HCT116 (cell line): ENCODE data around the gene KIN. TPM values are rescaled to one million over a fixed set of nuclear protein-coding genes. Genes with fewer than 3 reads are reported as not detected.

Experiments
- ATAC-seq: fragments of 200-7000 bp; cut with Tn5 transposase; 2 replicates; pipeline ENCODE4 v1.9.1; 2020; ENCODE audit warnings: mild to moderate bottlenecking, moderate library complexity
- BruUV-seq: library from RNA; stranded (reverse); fragments of 400-500 nt; replicated peaks from 2 replicates; lab custom pipeline; 2021; lab: Mats Ljungman, UMichigan
- CTCF ChIA-PET: fragments of 300-600 bp; sonication (Branson Sonifier 250); formaldehyde crosslinking; loops from one replicate; lab custom pipeline; 2021; ENCODE audit warnings: antibody characterized with exemption; lab: Charles Lee
- POLR2A ChIA-PET: fragments of 300-600, 350-600 bp; sonication (Branson Sonifier 250); formaldehyde crosslinking; loops from one replicate; lab custom pipeline; 2021; ENCODE audit warnings: antibody characterized with exemption; lab: Charles Lee
- RAD21 ChIA-PET, 2 experiments: fragments of 300-600 bp; sonication (Branson Sonifier 250); formaldehyde crosslinking; loops; one replicate each; lab custom pipeline; 2023; ENCODE audit warnings: low total read pairs in 2 of 2; ENCODE audit not compliant: uncharacterized antibody in 2 of 2, unreplicated experiment in 2 of 2, low non-redundant PET in 1 of 2; lab: Charles Lee
- DNase-seq: peaks from one replicate; pipeline ENCODE4 v3.0.0-alpha.2; 2010; ENCODE audit warnings: low read depth, low spot score
- H2AFZ ChIP-seq: fragments of 200-600 bp; shearing (Covaris generic), sonication (generic); 2 replicates; pipeline ENCODE4 v1.6.1; 2017; ENCODE audit warnings: low read depth, mixed run types, mixed read lengths, antibody characterized with exemption, low read length; ENCODE audit not compliant: poor library complexity, severe bottlenecking
- H3K27ac ChIP-seq: 2 replicates; pipeline ENCODE4 v1.5.1; 2012; ENCODE audit warnings: low read depth, low read length
- H3K27me3 ChIP-seq: fragments of 200-600 bp; sonication (generic); 2 replicates; pipeline ENCODE4 v1.6.1; 2016; ENCODE audit warnings: mixed run types, low read length, mixed read lengths; ENCODE audit not compliant: insufficient read depth
- H3K36me3 ChIP-seq, 2 experiments: fragments of 200-500 bp in 1 of 2; fragments of 200-600 bp in 1 of 2; sonication (Bioruptor generic) in 1 of 2; sonication (generic) in 1 of 2; 2 replicates each; pipeline versions ENCODE4 v1.5.1 to v1.6.1; 2014 to 2016; ENCODE audit warnings: low read length in 2 of 2, inconsistent platforms in 1 of 2, mixed read lengths in 1 of 2, mixed run types in 1 of 2; ENCODE audit not compliant: insufficient read depth in 2 of 2, control insufficient read depth in 1 of 2
- H3K4me1 ChIP-seq, 2 experiments: fragments of 200-600 bp in 1 of 2; sonication (generic) in 1 of 2; 2 replicates each; pipeline versions ENCODE4 v1.5.1 to v1.6.1; 2012 to 2017; ENCODE audit warnings: low read length in 2 of 2, inconsistent platforms in 1 of 2, mild to moderate bottlenecking in 1 of 2, mixed read lengths in 1 of 2, mixed run types in 1 of 2, moderate library complexity in 1 of 2; ENCODE audit not compliant: insufficient read depth in 2 of 2, control insufficient read depth in 1 of 2
- H3K4me2 ChIP-seq: fragments of 200-600 bp; sonication (generic); 2 replicates; pipeline ENCODE4 v1.6.1; 2017; ENCODE audit warnings: mixed run types, low read length, mixed read lengths
- H3K4me3 ChIP-seq, 2 experiments: fragments of 200-600 bp in 1 of 2; sonication (generic) in 1 of 2; replicated peaks in 1 of 2; 2 replicates each; pipeline ENCODE4 v1.5.1; 2011 to 2016; ENCODE audit warnings: low read length in 2 of 2, control low read depth in 1 of 2, low read depth in 1 of 2, mild to moderate bottlenecking in 1 of 2, mixed read lengths in 1 of 2, mixed run types in 1 of 2
- H3K79me2 ChIP-seq: fragments of 200-600 bp; sonication (generic); 2 replicates; pipeline ENCODE4 v1.6.1; 2017; ENCODE audit warnings: mild to moderate bottlenecking, mixed run types, low read length, moderate library complexity, mixed read lengths; ENCODE audit not compliant: insufficient read depth
- H3K9ac ChIP-seq: fragments of 200-600 bp; sonication (generic); 2 replicates; pipeline ENCODE4 v1.6.1; 2016; ENCODE audit warnings: low read length, mixed read lengths
- H3K9me2 ChIP-seq: fragments of 200-600 bp; sonication (generic), shearing (Covaris generic); 2 replicates; pipeline ENCODE4 v1.6.1; 2017; ENCODE audit warnings: mixed run types, mild to moderate bottlenecking, moderate library complexity; ENCODE audit not compliant: insufficient read depth
- H3K9me3 ChIP-seq, 2 experiments: fragments of 200-500 bp in 1 of 2; fragments of 200-600 bp in 1 of 2; sonication (Bioruptor generic) in 1 of 2; sonication (generic) in 1 of 2; 2 replicates each; pipeline ENCODE4 v1.6.1; 2014 to 2017; ENCODE audit warnings: low read length in 2 of 2, mixed read lengths in 2 of 2, inconsistent platforms in 1 of 2, low read depth in 1 of 2, mild to moderate bottlenecking in 1 of 2, mixed run types in 1 of 2, moderate library complexity in 1 of 2; ENCODE audit not compliant: control insufficient read depth in 1 of 2, insufficient read depth in 1 of 2
- H4K20me1 ChIP-seq: fragments of 200-600 bp; sonication (generic), shearing (Covaris generic); 2 replicates; pipeline ENCODE4 v1.6.1; 2017; ENCODE audit warnings: mixed run types, mild to moderate bottlenecking, moderate library complexity; ENCODE audit not compliant: insufficient read depth
- ATF3 ChIP-seq: IDR thresholded peaks from 2 replicates; pipeline ENCODE4 v1.6.1; 2012
- CEBPB ChIP-seq: IDR thresholded peaks from 2 replicates; pipeline ENCODE4 v1.6.1; 2012; ENCODE audit warnings: low read depth
- CTCF ChIP-seq, 3 experiments: fragments of 200-600 bp in 1 of 3; sonication (generic) in 1 of 3; IDR thresholded peaks in 2 of 3; conservative IDR thresholded peaks in 1 of 3; 2 replicates each; pipeline ENCODE4 v1.5.1; 2012 to 2017; ENCODE audit warnings: low read depth in 2 of 3, low read length in 2 of 3, antibody characterized with exemption in 1 of 3, borderline replicate concordance in 1 of 3, control low read depth in 1 of 3, mild to moderate bottlenecking in 1 of 3, mixed read lengths in 1 of 3, mixed run types in 1 of 3, moderate library complexity in 1 of 3; ENCODE audit not compliant: insufficient read depth in 1 of 3
- ELF1 ChIP-seq: IDR thresholded peaks from 2 replicates; pipeline ENCODE4 v1.6.1; 2012; ENCODE audit warnings: low read depth, borderline replicate concordance
- MAX ChIP-seq: IDR thresholded peaks from 2 replicates; pipeline ENCODE4 v1.6.1; 2012
- YY1 ChIP-seq: IDR thresholded peaks from 2 replicates; pipeline ENCODE4 v1.6.1; 2011; ENCODE audit warnings: low read length, low read depth, moderate library complexity, mild to moderate bottlenecking; ENCODE audit not compliant: insufficient replicate concordance; ENCODE audit errors: extremely low read depth
- ZBTB33 ChIP-seq: IDR thresholded peaks from 2 replicates; pipeline ENCODE4 v1.6.1; 2011; ENCODE audit warnings: mild to moderate bottlenecking, low read length, moderate library complexity; ENCODE audit not compliant: insufficient replicate concordance; ENCODE audit errors: extremely low read depth
- ZFX ChIP-seq: fragments of 450-650 bp; IDR thresholded peaks from 2 replicates; pipeline ENCODE4 v1.6.1; 2017
- intact Hi-C: fragments of 100-400 bp; cut with micrococcal nuclease; formaldehyde crosslinking; loops from 2 replicates; pipeline ENCODE4 v1.10.0; 2022
- total RNA-seq: library from RNA; stranded (reverse); gene quantifications from one replicate; pipeline ENCODE4 v1.2.1, GENCODE V29; 2021; ENCODE audit not compliant: unreplicated experiment

Gene KIN
- total RNA-seq, 1 experiment from 2014 or later = 13.6 TPM

- no peaks in the 10 kb centered on the region for H3K79me2 ChIP-seq
- intact Hi-C loops = no loop called here
- no peaks in the 10 kb centered on the region for H3K4me1 ChIP-seq
- no peak overlapping the region for H3K27ac ChIP-seq
- ATAC-seq = no peak
- no peak overlapping the region for H3K4me3 ChIP-seq
- POLR2A ChIA-PET = no interaction called here
- RAD21 ChIA-PET = no interaction called here
- H3K9ac ChIP-seq = no peak overlapping the region
- no peak for TF ChIP-seq CEBPB
- no peak for TF ChIP-seq YY1
- TF ChIP-seq ATF3 = no peak
- TF ChIP-seq MAX = no peak
- TF ChIP-seq ELF1 = no peak
- TF ChIP-seq, all 23 proteins: peak for 0
- Histone ChIP-seq H4K20me1 (no peaks in the 10 kb centered on the region), H2AFZ (no peak overlapping the region), H3K36me3 (peaks cover 8 to 15% of the 10 kb centered on the region in 2 experiments; a peak in 3 of 4 replicates), H3K9me3 (no peaks in the 10 kb centered on the region), H3K9me2 (no peaks in the 10 kb centered on the region), H3K4me2 (no peak overlapping the region), H3K27me3 (no peaks in the 10 kb centered on the region)
- no TSS peak for BruUV-seq
- CTCF ChIA-PET = no interaction called here
- no peak for DNase-seq
These were observed 22.6 kb upstream of the KIN start for GRCh38 chr10:7810443-7810842.

- H3K9me3 ChIP-seq = no peaks in the 10 kb centered on the region
- BruUV-seq = no TSS peak
- H4K20me1 ChIP-seq = no peaks in the 10 kb centered on the region
- H2AFZ ChIP-seq = no peak overlapping the region
- peaks cover 22 to 26% of the 10 kb centered on the region in 2 experiments for H3K36me3 ChIP-seq
- no peak overlapping the region for H3K27ac ChIP-seq
- no peak for TF ChIP-seq ZFX
- TF ChIP-seq CTCF (IDR thresholded peaks at IDR 0.05 in 2 of 3, conservative IDR thresholded peaks at IDR 0.05 in 1 of 3; ENCODE audit: borderline replicate concordance in 1 of 3, insufficient read depth in 1 of 3, low read depth in 2 of 3, low read length in 2 of 3) = no peak
- TF ChIP-seq ZBTB33 = no peak
- intact Hi-C loops = no loop called here
- no peak overlapping the region for H3K9ac ChIP-seq
- peaks cover 13% of the 10 kb centered on the region; the same call in 1 of the 2 replicates for H3K79me2 ChIP-seq
- POLR2A ChIA-PET = interaction anchor here (0.6 kb wide), 1 partner anchor 9 kb away, joined by 3 read pairs; the partner anchor contains the start of gene TAF3
- H3K4me1 ChIP-seq = no peaks in the 10 kb centered on the region
- ATAC-seq (no peak), DNase-seq (no peak)
- H3K4me3 ChIP-seq = no peak overlapping the region
- CTCF ChIA-PET = interaction anchor here (0.7 to 1.0 kb wide), 2 partner anchors 8 to 283 kb away, joined by 3 to 4 read pairs; no protein-coding TSS in a partner anchor
- RAD21 ChIA-PET = no interaction called here
- no peaks in the 10 kb centered on the region for H3K27me3 ChIP-seq
- H3K9me2 ChIP-seq = no peaks in the 10 kb centered on the region
- no peak overlapping the region for H3K4me2 ChIP-seq
These were observed 21.0 kb upstream of the KIN start for GRCh38 chr10:7808686-7809267.
